Motor neuron (in vitro differentiated cells): Measurements from ENCODE around the gene TPST1. TPM values are rescaled to one million over a fixed set of nuclear protein-coding genes. Genes with fewer than 3 reads are reported as not detected.
A peak's percentile ranks its signal among the peaks of the same experiment; 100 is the strongest.

ENCODE experiments used
- ATAC-seq, 8 experiments: fragments of 200-7000 bp; cut with Tn5 transposase; replicated peaks in 6 of 8; 2 replicates each; pipeline ENCODE4 v1.8.0; 2021; ENCODE audit warnings: mild to moderate bottlenecking in 8 of 8, moderate library complexity in 8 of 8
- H3K27ac ChIP-seq, 2 donors: fragments of 250-450 bp; sonication (Bioruptor Pico); 2 replicates each; pipeline ENCODE4 v1.9.0; 2021; ENCODE audit warnings: antibody characterized with exemption in 2 of 2, mild to moderate bottlenecking in 2 of 2, moderate library complexity in 1 of 2
- H3K4me1 ChIP-seq, 2 donors: fragments of 250-450 bp; sonication (Bioruptor Pico); replicated peaks in 1 of 2; 2 replicates each; pipeline ENCODE4 v1.6.1; 2021; ENCODE audit warnings: antibody characterized with exemption in 2 of 2, mild to moderate bottlenecking in 2 of 2, moderate library complexity in 1 of 2
- H3K4me3 ChIP-seq, 5 donors: fragments of 250-450 bp; sonication (Bioruptor Pico); 2 replicates each; pipeline ENCODE4 v1.9.0; 2021; ENCODE audit warnings: antibody characterized with exemption in 5 of 5, mild to moderate bottlenecking in 5 of 5, moderate library complexity in 4 of 5
- WGBS, 10 experiments: fragments of 450-650 bp; shearing (Covaris generic); methylation state at CpG; one replicate each; pipeline ENCODE4 v1.0.0; 2022; 5-methylcytosine and 5-hydroxymethylcytosine counted together
- in situ Hi-C, 9 experiments: fragments of 400-800 bp; cut with MboI; loops; one replicate each; pipeline ENCODE4 v1.15.0; 2021; ENCODE audit warnings: low sequenced_read_pairs in 9 of 9, low pct_unique_long_range_greater_than_20kb in 2 of 9; ENCODE audit not compliant: unreplicated experiment in 9 of 9
- total RNA-seq, 8 experiments: library from RNA; unstranded; fragments of 300-600 nt; gene quantifications; 2 replicates each; pipeline versions ENCODE4 v1.2.3 to v1.2.4, GENCODE V29; 2022

Gene TPST1
- total RNA-seq, 8 experiments from 2014 or later: 6.1 to 67.1 (median 28.8) TPM

DNA sequence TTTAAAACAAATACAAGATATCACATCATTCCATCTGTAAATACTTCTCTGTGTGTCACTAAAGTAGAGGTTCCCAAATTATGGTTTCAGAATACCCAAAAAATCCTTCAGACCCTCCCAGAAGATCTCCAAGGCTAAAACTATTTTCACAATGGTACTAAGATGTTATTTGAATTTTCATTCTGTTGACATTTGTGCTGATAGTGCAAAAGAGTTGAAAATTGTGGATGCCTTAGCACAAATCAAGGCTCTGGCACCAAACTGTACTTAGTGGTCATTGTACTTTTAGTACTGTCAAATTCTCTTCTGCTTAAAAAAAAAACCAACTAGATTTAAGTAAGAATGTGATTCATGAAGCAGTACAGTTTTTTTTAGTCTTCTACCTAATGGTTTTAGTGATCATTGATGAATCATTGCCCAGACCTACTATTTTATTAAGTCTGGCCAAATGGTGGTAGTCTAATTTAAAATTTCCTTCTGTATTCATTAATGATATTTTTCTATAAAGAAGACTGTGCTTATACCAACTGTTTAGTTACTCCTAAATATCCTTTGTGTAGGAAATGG is 50.5 kb downstream of the TPST1 start:
- no peak for ATAC-seq
- H3K27ac ChIP-seq: no peak overlapping the region
- in situ Hi-C loops: no loop called here
- H3K4me1 ChIP-seq: peaks cover 3 to 4% of the 10 kb centered on the region in 2 donors
- H3K4me3 ChIP-seq: no peak overlapping the region

DNA sequence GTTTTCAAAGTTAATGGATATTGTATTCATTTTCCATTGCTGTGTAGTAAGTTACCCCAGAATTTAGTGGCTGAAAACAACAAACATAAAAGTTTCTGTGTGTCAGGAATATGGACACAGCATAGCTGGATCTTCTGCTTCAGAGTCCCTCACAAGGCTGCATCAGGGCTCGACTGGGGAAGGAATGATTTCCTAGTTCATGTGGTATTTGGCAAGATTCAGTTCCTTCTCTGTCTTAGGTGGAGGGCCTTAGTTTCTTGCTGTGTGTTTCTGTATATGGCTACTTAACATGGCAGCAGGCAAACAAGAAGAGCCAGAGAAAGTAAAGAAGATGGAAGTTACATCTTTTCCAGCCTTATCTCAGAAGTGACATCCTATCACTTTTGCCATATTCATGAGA is 51.1 kb downstream of the TPST1 start:
- in situ Hi-C loops: no loop called here
- WGBS, 10 experiments: 0 to 80% (median 11%) methylated on average over 1 of the region's 1 CpG; no CpG with 5 or more reads in 3 of the 10 experiments
- Histone ChIP-seq H3K4me3 (no peak overlapping the region), H3K27ac (no peak overlapping the region), H3K4me1 (no peaks in the 10 kb centered on the region)
- ATAC-seq: no peak

DNA sequence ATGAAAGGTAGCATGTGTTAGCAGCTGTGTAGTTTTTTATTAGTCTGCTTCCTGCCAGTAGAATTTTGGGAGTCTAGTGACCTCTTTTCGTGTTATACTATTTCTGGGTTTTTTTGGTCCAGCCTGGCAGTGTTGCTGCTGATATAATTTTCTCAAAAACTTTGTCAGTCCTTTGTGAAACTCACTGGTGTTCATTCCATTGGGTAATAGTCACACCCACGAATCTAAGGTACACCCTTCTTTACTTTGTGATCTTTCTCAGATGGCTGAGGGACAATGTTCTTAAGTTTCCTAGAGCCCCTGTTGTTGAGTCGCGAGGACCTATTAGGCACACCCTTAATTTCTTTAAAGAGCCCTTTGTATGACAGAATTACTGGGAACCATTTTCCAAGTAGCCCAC is 52.3 kb downstream of the TPST1 start:
- ATAC-seq: no peak
- no peaks in the 10 kb centered on the region for H3K4me1 ChIP-seq
- WGBS, 10 experiments: 0 to 100% (median 90%) methylated on average over 1 to 3 of the region's 4 CpGs; no CpG with 5 or more reads in 1 of the 10 experiments
- H3K4me3 ChIP-seq: no peak overlapping the region
- in situ Hi-C loops: no loop called here
- H3K27ac ChIP-seq: no peak overlapping the region

DNA sequence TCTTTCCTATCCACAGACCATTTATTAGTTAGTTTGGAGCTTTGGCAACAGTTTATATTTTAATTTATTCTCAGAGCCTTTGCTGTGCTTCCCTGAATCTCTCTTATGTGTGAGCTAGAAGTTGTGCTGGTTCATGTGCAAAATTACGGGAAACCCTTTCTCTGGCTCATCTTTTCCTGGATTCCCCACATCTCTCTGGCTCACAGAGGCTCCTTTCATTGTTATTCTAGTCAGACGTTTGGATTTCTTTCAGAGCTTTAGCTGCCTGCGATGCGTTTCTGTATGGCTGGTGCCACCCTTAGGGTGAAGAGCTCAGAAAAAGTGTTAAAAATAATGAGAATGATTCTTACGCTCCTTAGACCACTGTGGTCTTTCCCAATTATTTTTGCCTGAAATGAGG is 53.3 kb downstream of the TPST1 start:
- 10 to 57% (median 30%) methylated on average over 1 to 5 of the region's 5 CpGs; no CpG with 5 or more reads in 1 of the 10 experiments for WGBS, 10 experiments
- peak in 3 of 8 experiments; percentile 15 to 89 (median 48) for ATAC-seq
- H3K4me3 ChIP-seq: no peak overlapping the region
- in situ Hi-C loops: no loop called here
- no peaks in the 10 kb centered on the region for H3K4me1 ChIP-seq
- no peak overlapping the region for H3K27ac ChIP-seq

DNA sequence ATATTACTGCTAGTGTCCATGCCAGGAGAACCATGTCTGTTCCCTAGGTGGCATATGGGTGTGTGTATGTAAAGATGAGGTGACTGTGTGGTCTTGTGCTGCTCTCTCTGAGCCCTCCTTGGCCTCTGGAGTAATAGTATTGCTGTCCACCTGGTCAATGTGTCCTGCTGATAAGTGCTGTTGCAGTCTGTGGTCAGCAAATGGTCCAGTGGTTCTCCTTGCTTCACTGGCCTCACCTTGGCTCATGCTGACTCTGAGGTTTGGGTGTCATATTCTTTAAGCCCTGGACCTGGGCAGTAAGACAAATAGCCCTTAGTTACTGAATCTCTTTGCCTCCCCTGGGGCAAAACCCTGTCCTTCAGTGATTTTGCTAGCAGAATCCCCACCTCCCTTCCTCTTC is 56.8 kb downstream of the TPST1 start:
- H3K27ac ChIP-seq: no peak overlapping the region
- in situ Hi-C loops: no loop called here
- no peaks in the 10 kb centered on the region for H3K4me1 ChIP-seq
- no peak overlapping the region for H3K4me3 ChIP-seq
- ATAC-seq: no peak

DNA sequence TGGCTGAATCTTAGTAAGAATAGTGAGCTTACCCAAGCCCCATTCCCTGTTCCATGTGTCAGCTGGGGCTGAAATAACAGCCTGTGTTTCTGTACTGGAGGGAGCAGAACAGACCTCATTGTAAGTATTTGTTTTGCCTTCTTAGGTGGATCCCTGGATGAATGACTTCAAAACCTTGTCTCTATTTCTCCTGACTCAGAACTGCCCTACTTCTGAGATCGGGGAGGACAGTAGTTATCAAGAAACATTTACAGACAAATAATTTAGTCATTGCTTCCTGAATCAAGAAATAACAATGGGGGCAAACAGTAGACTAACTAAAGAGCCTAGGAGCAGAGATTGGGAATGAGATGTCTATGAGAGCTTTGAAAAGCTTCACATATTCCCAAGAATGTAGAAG is 58.8 kb downstream of the TPST1 start:
- in situ Hi-C loops: no loop called here
- no peak for ATAC-seq
- Histone ChIP-seq H3K4me3 (no peak overlapping the region), H3K4me1 (no peaks in the 10 kb centered on the region), H3K27ac (no peak overlapping the region)
- 91 to 100% (median 100%) methylated on average over 1 of the region's 1 CpG; no CpG with 5 or more reads in 4 of the 10 experiments for WGBS, 10 experiments

DNA sequence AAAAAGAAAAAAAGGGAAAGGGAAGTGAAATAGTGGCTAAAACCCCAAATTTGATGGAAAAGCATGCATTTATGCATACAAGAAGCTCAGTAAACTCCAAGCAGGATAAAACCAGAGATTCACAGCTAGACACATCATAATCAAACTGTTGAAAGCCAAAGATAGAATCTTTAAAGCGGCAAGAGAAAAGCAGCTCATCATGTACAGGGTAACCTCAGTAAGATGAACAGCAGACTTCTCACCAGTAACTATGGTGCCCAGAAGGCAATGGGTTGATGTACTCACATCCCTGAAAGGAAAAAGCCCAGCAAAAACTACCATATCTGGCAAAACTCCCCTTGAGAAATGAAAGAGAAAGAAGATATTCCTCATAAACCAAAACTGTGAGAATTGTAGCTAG is 60.4 kb downstream of the TPST1 start:
- no peak for ATAC-seq
- in situ Hi-C loops: no loop called here
- no peaks in the 10 kb centered on the region for H3K4me1 ChIP-seq
- no peak overlapping the region for H3K27ac ChIP-seq
- H3K4me3 ChIP-seq: no peak overlapping the region
- 70 to 100% (median 100%) methylated on average over 1 of the region's 1 CpG; no CpG with 5 or more reads in 3 of the 10 experiments for WGBS, 10 experiments

DNA sequence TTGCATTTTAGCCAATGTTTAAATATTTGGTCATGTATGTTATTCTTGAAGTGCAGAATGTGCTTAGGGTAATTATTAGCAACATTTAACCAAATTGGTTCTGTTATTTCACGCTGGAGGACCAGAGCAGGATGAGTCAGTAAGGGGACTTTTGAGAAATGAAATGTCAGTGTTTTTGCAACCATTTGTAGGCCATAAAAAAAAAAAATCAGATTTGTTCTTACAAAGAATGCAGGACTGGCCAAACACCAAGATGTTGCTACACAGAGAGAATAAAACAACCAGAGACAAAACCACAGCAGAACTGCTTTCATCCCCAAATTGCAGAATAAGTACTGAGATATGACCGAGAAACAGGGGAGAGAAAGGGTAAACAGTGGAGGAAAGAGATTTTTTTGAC is 62.1 kb downstream of the TPST1 start:
- Histone ChIP-seq H3K27ac (no peak overlapping the region), H3K4me3 (no peak overlapping the region), H3K4me1 (no peaks in the 10 kb centered on the region)
- in situ Hi-C loops: no loop called here
- peak in 3 of 8 experiments; percentile 22 to 41 (median 31) for ATAC-seq
- WGBS, 10 experiments: 0 to 100% (median 89%) methylated on average over 1 to 2 of the region's 2 CpGs; no CpG with 5 or more reads in 1 of the 10 experiments

DNA sequence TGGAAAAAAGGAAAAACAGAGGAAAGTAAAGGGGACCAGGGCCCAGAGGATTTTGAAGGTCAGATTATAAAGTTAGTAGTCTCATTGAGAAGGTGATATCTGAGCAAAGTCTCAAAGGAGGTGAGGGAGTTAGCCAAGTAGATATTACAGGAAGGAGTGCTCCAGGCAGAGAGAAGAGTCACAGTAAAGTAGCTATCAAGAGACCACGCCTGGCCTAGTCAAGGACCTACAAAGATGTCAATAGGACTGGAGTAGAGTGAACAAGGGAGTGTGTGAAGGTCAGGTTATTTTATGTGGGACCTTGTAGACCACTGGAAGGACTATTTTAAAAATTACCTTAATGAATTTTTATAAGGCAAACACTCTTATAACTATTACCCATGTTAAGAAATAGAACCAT is 64.8 kb downstream of the TPST1 start:
- 50 to 100% (median 89%) methylated on average over 1 of the region's 1 CpG; no CpG with 5 or more reads in 1 of the 10 experiments for WGBS, 10 experiments
- in situ Hi-C loops: no loop called here
- Histone ChIP-seq H3K27ac (no peak overlapping the region), H3K4me1 (no peaks in the 10 kb centered on the region), H3K4me3 (no peak overlapping the region)
- no peak for ATAC-seq

DNA sequence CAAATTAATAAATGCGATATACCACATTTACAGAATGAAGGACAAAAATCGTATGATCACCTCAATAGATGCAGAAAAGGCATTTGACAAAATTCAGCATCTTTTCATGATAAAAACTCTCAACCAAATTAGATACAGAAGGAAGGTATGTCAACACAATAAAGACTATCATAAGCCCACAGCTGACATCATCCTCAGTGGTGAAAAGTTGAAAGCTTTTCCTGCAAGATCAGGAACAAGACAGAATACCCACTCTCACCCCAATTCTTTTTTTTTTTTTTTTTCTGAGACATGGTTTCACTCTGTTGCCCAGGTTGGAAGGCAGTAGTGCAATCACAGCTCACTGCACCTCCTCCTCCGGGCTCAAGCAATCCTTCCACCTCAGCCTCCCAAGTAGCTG is 67.2 kb downstream of the TPST1 start:
- 68 to 100% (median 94%) methylated on average over 2 to 3 of the region's 3 CpGs for WGBS, 10 experiments
- Histone ChIP-seq H3K4me3 (no peak overlapping the region), H3K4me1 (no peaks in the 10 kb centered on the region), H3K27ac (no peak overlapping the region)
- ATAC-seq: no peak
- in situ Hi-C loops: no loop called here

DNA sequence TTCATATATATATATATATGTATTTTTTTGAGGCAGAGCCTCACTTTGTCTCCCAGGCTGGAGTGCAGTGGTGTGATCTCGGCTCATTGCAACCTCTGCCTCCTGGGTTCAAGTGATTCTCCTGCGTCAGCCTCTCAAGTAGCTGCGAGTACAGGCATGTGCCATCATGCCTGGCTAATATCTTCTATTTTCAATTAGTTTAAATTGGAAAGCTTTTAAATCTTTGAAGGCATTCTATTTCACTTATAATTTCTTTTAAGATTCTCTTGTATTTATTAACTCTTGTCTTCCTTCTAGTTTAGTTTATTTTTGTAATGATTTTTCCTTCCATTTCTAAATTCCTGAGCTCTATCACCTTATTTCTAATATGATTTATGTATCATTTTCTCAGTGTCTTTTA is 71.2 kb downstream of the TPST1 start:
- in situ Hi-C loops: no loop called here
- Histone ChIP-seq H3K27ac (no peak overlapping the region), H3K4me1 (no peaks in the 10 kb centered on the region), H3K4me3 (no peak overlapping the region)
- ATAC-seq: no peak
- WGBS, 10 experiments: 89 to 100% (median 92%) methylated on average over 1 to 3 of the region's 3 CpGs; no CpG with 5 or more reads in 1 of the 10 experiments

DNA sequence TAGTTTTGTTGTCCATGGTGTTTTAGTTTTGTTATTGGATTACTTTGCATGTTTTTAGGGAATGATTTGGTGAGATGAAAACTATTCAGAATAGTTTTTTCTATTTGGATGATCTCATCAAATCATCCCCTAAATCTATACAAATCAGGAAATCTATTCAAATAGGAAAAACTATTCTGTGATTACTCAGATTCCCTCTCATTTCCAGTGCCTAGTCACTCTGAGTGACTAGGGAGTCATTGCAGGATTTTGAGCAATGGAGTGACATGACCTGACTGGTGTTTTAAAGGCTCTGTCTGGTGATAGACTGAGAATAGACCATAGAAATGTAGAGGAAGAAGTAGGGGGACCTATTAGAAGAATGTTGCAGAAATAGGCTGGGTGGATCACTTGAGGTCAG is 72.4 kb downstream of the TPST1 start:
- Histone ChIP-seq H3K27ac (no peak overlapping the region), H3K4me3 (no peak overlapping the region), H3K4me1 (peaks cover 0 to 9% of the 10 kb centered on the region in 2 donors)
- ATAC-seq: no peak
- in situ Hi-C loops: no loop called here

DNA sequence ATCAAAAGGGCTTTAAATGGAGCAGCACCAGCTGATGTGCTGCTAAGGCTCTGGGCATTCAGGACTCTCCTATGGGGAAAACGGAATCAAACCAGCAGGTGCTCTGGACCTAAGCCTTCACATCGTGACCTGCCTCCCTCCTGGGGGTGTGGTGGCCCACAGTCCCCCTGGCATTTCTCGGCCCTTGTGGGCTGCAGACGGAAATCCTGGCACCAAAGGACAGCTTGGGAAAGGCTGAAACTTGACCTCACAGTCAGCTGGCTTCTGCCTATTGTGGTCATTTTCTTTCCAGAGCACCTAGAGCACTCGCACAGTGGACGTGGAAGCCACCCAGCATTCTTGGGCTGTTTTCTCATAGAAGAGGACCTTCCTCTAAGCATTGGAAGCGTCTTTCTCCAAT is 74.8 kb downstream of the TPST1 start:
- ATAC-seq: no peak
- H3K4me3 ChIP-seq: no peak overlapping the region
- 55 to 100% (median 88%) methylated on average over 1 to 7 of the region's 7 CpGs; no CpG with 5 or more reads in 3 of the 10 experiments for WGBS, 10 experiments

More for the DNA sequence above, 74.8 kb downstream of the TPST1 start:
- in situ Hi-C loops: no loop called here
- Histone ChIP-seq H3K4me1 (peaks cover 0 to 9% of the 10 kb centered on the region in 2 donors), H3K27ac (no peak overlapping the region)
